ENCODE data around the gene XRCC2.
"Not testable (repeated sequence)": the region's sequence is repeated elsewhere in the genome, so short reads cannot be mapped to it uniquely, and the experiment has no call there.

XRCC2 gene

GRCh38 chr7:152663931-152664330 is 12.0 kb downstream of the XRCC2 start:
- no peak for DNase-seq

DNA sequence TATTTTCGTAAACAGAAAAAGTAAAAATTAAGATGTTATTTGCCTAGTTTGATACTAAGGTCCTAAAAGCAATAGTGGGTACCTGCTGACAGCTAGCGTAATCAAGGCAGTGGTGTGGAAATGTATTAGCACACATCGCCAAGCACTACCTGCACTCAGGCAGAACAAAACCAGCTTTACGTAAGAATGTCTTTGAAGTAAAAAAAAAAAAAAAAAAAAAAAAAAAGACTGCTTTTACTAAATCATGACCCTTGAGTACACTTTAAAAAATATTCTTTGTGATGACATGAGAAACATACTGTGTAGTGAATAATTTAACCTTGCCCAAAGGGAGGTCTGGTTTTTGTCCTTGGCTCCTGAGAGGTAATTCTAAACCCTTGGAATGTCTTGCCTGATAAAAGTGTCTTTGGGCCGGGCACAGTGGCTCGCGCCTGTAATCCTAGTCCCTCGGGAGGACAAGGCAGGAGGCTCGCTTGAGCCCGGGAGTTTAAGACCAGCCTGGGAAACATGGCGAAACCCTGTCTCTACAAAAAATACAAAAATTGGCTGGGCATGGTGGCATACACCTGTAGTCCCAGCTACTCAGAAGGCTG is 12.7 kb downstream of the XRCC2 start:
- no peak for DNase-seq

DNA sequence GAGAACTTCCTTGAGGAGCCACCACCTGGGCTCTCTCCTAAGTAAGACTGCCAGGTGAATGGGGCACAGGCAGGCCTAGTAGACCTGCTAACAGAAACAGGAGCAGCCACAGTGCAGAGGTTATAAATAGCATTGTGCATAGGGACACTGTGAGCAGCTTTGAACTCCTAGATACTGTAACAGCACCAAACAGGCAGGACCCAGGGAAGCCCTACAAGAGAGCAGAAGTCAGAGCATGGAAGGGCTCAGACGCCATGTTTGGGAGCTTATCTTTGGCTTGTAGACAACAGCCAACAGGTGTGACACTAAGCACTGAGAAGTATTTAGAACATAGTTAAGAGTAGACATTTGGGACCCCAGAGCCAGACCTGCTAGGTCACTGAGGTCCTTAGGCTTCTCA is 14.5 kb downstream of the XRCC2 start:
- no peak for DNase-seq

- DNase-seq: no peak
Measured at GRCh38 chr7:152660021-152660420, 15.9 kb downstream of the XRCC2 start.

DNA sequence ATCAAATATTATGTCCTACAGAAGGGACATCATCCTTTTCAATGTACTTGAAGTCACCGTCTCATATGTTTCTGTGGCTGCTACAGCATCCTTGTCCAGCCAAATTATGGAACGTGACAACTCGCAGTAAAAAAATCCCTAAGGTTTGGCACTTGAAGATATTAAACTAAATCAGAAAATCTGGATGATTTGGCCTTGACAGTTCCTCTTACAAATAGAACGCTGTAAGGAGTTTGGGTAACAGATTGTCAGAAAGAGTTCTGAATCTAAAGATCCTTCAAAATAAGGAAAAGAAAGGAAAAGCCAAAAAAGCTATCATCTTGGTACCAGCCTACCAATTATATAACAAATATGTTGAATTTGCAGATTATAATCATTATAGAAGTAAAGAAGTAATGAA is 21.0 kb downstream of the XRCC2 start:
- DNase-seq: no peak

- no peak for DNase-seq
Measured at GRCh38 chr7:152649220-152649619, 26.7 kb downstream of the XRCC2 start.

DNA sequence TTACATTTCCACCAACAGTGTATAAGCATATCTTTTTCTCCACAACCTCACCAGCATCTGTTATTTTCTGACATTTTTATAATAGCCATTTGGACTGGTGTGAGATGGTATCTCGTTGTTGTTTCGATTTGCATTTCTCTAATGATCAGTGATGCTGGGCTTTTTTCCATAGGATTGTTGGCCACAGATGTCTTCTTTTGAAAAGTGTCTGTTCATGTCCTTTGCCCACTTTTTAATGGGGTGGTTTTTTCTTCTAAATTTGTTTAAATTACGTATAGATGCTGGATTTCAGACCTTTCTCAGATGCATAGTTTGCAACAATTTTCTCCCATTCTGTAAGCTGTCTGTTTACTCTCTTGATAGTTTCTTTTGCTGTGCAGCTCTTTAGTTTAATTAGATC is 28.9 kb downstream of the XRCC2 start:
- no peak for DNase-seq

DNA sequence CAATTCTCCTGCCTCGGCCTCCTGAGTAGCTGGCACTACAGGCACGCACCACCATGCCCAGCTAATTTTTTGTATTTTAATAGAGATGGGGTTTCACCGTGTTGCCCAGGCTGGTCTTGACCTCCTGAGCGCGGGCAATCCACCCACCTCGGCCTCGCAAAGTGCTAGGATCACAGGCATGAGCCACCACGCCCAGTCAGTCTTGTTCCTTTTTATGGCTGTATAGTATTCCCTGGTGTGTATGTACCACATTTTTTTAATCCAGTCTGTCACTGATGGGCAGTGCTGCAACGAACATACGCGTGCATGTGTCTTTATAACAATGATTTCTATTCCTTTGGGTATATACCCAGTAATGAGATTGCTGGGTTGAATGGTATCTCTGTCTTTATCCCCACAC is 29.4 kb downstream of the XRCC2 start:
- not testable (repeated sequence) for DNase-seq

DNA sequence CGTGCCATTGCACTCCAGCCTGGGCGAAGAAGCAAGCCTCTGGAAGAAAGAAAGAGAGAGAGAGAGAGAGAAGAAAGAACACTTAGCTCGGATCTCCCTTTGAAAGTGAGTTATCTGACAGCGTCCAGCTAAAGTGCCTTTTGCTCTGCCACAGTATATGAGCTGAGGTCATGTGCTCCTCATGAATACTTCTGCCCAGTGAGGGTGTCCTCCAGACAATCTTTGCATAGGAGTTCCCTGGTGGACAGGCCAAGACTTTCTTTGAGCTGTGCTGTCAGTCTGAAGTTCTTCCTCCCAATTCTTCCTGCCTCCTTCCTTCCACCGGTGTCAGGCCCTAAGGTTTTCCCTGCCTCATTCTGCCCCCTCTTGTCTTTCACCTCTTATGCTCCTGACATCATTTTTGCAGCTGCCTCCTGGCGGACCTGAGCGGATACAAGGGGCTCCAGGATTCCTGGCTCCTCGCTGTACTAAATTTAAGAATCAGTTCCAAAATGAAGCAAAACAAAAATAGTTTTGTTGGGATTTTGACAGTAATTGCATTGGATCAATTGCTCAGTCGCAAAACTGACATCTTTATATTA is 31.9 kb downstream of the XRCC2 start:
- DNase-seq: no peak

- no peak for DNase-seq
Measured at GRCh38 chr7:152641384-152641783, 34.6 kb downstream of the XRCC2 start.

DNA sequence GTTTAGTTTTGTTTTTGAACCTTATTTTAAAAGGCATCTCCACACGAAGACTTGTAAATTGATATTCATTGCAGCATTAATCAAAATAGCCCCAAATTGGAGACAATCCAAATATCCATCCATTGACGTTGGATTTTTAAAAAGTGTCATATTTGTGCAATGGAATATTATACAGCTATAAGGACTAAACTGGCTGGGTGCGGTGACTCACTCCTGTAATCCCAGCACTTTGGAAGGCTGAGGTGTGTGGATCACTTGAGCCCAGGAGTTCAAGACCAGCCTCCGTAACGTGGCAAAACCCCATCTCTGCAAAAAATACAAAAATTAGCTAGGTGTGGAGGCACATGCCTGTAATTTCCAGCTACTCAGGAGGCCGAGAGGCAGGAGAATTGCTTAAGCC is 35.1 kb downstream of the XRCC2 start:
- no peak for DNase-seq

DNA sequence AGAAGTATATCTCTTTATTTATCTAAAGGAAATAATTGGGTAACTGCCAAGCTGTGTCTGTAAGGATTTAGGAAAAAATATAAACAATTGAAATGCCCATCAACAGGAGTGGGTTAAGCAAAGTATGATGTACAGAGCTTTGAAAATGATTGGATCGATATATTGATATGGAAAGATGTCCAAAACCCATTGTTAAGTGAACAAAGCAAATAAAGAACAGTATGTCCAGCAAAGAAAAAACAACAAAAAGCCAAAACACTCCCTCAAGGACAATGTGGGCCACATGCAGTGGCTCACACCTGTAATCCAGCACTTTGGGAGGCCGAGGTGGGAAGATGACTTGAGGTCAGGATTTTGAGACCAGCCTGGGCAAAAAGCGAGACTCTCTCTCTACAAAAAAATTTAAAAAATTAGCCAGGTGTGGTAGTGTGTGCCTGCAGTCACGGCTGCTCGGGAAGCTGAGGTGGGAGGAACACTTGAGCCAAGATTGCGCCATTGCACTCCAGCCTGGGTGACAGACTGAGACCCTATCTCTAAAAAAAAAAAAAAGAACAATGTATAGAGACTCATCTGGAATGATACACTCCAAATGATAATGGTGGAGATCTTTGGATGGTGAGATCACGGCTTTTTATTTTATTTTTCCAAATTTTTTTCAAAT is 37.9 kb downstream of the XRCC2 start:
- DNase-seq: no peak

- DNase-seq: no peak
Measured at GRCh38 chr7:152637161-152637560, 38.8 kb downstream of the XRCC2 start.

DNA sequence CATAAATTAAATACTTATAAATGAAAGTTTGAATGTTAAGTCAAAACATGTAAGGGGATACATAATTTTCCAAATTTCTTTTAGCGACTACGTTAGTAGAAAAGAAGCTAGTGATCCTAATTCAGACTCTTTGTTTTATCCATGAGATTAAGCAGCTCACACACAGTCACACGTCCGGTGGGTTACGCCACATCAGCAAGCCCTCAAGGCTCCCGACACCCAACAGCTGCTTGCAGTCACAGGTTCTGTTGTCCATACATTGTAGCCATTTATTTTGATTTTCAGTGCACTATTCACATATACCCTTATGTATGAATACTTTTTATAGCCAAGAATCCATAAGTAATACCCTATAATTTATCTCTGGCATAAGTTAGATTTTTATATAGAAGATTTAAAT is 39.5 kb downstream of the XRCC2 start:
- DNase-seq: no peak

GRCh38 chr7:152633504-152633903 is 42.4 kb downstream of the XRCC2 start:
- no peak for DNase-seq

- DNase-seq: no peak
Measured at GRCh38 chr7:152633072-152633471, 42.9 kb downstream of the XRCC2 start.

GRCh38 chr7:152628772-152629171 is 47.2 kb downstream of the XRCC2 start:
- DNase-seq: not testable (repeated sequence)

DNA sequence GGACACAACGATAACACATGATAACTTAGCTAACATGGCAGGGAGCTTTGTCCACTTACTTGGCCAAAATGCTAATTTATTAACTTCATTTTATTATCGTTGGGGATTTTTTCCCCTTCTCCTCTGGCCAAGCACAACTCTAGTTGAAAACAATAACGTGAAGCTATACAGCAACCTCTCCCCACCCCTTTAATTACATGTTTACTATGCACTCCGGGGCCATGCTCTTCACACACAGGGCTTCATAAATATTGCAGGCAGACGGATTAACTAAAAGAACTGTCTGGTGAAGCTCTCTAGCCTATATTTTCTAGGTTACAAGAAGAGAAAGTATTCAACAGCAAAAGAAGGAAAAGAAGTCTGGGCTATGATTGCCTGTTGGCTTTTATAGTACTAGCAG is 51.7 kb downstream of the XRCC2 start:
- no peak for DNase-seq

DNA sequence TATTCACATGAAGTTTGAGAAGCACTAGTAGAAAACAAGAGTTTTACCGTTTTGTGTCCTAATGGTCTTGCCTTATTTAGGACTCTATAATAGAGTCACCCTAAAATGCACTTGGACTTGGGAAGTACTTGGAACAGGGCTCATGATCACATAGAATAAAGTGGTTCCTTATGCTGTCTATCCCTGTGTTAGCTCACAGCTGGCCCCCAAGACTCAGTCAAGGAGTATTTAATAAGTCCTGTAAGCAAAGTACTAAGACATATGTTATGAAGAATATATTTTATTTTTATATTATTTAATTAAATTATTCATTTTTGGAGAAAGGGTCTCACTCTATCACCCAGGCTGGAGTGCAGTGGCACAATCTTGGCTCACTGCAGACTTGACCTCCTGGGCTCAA is 54.5 kb downstream of the XRCC2 start:
- no peak for DNase-seq

DNA sequence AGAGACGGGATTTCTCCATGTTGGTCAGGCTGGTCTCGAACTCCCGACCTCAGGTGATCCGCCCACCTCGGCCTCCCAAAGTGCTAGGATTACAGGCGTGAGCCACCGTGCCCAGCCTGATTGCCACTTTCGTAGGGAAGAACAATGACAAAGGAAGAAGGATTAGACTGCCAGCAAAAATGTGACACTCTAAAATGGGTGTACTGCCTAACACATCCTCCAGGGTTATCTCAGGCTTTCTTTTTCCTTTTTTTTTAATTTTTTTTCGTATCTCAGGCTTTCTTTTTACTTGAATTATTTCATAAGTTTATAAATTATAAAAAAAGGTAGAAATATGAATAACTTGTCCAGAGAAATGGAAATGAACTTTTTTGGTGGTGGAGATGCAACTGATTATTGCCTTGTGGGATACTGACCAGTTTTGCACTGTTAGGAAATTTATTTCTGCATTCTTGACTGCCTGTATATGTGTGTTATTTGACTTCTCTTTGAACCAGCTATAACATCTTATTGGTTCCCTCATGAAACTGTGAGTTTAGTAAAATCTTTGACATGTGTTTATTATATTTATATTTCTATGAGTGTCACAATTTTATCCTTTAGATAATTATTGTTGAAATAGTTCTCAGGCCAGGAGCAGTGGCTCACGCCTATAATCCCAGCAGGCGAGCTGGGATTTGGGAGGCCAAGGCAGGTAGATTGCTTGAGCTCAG is 56.8 kb downstream of the XRCC2 start:
- DNase-seq: no peak

- DNase-seq: no peak
Measured at GRCh38 chr7:152618427-152618826, 57.5 kb downstream of the XRCC2 start.

DNA sequence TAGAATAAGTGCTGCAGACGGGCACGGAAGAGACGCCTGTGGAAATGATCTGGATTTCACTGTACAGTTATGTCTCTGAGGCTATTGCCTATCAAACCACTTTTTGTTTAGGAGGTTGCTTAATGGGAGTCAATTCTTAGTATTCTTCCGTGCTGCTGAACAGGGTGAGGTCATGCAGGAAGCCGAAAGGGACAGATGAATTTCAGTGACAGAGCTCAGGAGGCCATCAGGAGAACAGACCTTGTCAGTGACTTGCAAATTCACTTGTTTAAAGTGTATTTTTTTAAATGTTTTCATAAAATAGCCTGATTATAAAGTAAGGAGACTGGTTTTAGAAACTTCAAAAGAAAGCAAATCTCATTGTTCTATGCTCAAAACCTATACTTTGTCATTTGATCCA is 58.9 kb downstream of the XRCC2 start:
- no peak for DNase-seq

- no peak for DNase-seq
Measured at GRCh38 chr7:152615031-152615741, 60.8 kb downstream of the XRCC2 start.

Data from cerebellar nuclear complex (tissue), 1 donor.